8988T (cell line): ENCODE results near the gene FXYD2.
A peak's percentile ranks its signal among the peaks of the same experiment; 100 is the strongest.

Experiments used
- DNase-seq: peaks from one replicate; pipeline ENCODE4 v3.0.0; 2011

The FXYD2 gene

DNA sequence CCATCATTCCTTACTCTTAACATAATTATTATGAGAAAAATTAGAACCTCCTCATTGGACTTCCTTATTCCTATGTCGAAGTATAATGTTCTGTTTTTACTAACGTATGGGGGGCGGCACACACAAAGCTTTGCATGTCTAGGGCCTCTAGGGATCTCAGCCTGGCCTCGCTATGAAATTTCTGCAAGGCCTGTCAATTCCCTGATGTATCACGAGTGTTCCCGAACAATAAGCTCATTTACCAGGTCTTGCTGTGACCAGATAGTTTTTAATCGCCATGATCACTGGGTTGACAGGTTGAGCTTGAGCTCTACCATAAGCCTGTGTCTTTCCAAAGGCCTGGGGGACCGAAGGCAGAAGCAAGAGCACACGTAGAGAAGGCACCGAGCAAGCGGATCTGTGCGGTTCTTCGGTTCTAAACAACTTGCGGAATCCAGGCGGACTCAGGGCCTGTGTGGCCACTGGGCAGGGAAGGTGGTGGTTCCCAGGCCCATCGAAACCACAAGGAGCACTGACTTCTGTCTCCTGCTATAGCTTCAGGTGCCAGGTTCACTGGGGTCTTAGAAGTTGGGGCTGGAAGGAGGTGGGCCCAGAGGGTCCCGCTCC, 10.4 kb upstream of the FXYD2 start:
- DNase-seq = no peak

DNA sequence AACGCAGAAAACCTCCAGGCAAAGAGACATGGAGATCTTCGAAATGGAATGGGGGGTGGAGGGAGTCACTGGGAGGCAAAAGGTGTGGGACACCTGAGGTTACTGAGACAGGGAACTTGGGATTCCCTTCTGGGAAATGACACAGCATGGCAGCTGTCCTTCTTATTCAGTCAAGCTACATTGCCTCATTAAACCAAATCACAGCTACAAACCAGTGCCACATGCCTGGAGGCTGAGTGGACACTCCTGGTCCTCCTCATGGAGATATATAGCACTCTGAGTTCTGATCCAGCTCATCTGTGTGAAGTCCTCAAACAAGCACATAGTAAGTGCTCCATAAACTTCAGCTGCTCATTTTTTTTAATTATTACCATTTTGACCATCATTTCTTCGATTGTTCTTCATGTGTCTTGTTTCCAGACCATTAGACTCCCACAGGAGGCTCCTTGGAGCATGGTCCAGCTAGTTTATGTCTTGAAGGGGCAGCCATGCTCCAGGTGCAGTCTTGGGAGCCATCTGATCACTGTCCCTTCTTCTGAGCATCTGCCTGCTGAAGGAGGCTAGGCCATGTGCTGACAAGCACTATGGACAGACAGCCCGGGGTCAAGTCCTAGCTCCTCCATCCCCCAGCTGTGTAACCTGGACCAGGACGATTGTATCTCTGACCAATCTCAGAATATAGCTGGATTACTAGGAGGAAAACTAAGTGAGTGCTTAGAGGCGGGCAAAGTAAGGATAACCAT, 9.7 kb upstream of the FXYD2 start:
- no peak for DNase-seq

DNA sequence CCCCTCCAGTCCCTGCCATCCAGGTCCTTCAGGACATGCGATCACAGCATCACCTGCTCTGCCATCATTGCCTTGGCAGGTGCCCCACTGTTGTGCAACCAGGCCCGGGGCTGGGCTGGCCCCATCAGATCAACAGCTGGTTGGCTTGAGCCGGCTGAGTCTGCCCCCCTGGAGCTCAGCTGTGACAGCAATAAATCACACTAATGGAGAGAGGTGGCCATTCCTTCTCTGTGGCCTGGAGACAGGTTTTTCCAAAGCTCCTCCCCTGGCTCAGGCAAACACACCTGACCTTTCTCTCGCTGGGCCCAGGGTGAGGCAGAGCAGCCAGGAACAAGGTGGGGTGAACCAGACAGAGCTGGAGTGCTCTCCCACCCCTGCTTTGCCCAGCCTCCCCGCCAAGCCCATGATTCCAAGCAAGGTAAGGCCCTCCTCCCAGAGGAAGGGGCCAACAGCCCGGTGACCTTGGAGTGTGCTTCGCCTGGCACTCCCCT, 8.9 kb upstream of the FXYD2 start:
- DNase-seq = no peak

DNA sequence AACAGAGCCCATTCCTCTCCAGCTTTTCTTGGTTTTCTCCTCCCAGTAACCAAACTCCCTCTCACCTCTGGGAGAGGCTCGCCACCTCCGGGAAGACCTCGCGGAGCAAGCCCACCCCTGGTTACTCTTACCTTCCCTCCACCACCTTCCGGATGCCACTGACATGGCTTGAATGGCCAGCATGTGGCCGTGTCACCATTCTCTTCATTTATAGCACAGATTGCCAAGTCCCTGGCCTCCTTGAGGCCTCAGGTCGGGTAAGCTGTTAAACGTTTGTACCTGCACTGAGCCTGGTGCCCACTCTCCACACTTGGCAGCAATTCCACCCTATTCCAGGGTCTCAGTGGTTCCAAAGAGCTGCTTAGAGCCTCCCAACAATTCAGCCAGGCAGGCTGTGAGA, 8.0 kb upstream of the FXYD2 start:
- no peak for DNase-seq

DNA sequence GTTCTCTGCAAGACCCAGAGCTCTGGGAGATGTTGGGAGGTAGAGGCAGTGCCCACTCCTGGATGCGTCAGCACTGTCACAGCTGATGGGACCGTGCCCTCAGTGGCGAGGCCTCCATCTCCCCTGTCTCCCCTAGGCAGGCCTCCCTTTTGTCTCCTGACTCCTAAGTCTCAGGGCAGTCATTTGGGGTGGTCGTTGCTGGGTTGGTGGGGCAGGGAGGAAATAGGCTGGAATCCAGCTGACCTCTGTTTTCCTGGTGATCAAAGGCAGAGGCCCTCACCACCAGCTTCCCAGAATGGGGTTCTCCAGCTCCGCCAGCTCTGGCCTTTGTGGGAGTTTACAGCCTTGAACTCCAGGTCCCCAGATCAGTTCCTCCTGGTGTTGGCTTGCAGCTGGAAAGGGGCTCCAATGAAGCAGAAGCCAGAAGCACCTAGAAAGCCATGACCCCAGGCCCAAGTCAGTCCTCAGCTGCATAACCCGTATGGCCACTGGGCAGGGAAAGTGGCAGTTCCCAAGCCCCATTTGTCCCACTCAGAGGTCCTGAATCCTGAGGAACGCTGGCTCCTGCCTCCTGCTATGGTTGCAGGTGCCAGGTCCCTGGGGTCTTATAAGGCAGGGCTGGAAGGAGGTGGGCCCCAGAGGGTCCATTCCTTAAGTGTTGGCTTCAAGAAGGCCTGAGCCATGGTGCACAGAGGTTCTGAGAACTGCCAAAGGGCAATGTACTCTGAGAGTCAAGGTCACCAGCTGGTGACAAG, 7.3 kb upstream of the FXYD2 start:
- DNase-seq = no peak

DNA sequence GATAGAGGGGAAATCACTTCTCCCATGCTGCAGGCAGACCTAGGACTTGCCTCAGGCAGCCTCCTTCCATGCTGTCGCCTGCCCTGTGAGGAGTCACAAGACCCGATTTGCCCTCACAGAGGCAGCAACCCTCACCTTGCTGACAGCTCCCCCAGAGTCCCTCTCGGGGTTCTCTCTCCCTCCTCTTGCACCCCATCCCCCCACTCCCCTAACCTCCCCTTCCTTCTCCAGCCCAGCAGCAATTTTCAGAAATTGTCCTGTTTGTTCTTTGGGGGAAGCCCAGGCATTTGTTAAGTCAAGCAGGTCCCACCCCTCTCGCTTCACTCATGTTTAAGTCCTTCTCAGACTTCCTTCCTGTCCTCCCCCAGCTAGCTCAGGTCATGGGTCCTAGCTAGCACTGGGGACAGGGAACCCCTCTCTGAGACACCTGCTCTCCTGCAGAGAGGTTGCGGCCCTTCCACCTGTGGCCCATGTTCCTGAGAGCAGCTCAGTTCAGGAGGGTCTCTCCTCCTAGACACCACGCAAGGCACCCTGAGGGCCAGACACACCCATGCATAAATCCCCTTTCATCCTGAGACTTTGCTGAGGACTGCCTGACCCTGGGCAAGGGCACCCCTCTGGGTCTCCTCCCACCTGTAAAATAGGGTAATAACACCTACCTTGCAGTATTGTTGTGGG, 6.3 kb upstream of the FXYD2 start:
- no peak for DNase-seq

DNA sequence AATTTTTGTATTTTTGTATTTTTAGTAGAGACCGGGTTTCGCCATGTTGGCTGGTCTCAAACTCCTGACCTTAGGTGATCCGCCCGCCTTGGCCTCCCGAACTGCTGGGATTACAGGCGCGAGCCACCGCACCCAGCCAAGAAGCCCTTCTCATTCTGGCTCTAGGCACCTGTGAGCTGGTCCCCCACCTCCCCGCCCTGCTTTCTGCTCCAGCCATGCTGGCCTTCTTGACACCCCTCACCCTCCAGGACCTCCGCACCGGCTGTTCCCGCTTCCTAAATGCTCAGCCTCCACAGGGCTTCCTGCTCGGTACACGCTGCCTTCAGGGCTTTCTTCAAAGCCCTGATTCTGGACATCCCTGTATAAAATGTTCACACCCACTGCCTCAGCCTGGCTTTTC, 5.5 kb upstream of the FXYD2 start:
- DNase-seq = no peak

DNA sequence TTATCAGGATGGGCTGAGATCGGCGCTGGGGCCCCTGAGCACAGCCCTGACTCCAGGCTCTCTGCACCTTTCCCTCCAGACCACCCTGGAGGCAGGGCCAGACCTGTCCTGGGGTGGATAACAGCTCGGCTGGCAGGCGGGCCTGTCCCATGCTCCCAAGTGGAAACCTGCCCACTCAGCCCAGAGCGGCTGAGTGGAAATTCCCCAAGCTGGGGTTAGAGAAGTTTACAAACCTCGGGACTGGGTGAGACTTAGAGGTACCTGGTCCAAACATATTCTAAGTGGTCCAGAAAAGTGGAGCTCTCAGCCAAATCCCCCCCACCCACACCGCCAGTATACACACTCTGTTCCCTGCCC, 4.8 kb upstream of the FXYD2 start:
- no peak for DNase-seq

DNA sequence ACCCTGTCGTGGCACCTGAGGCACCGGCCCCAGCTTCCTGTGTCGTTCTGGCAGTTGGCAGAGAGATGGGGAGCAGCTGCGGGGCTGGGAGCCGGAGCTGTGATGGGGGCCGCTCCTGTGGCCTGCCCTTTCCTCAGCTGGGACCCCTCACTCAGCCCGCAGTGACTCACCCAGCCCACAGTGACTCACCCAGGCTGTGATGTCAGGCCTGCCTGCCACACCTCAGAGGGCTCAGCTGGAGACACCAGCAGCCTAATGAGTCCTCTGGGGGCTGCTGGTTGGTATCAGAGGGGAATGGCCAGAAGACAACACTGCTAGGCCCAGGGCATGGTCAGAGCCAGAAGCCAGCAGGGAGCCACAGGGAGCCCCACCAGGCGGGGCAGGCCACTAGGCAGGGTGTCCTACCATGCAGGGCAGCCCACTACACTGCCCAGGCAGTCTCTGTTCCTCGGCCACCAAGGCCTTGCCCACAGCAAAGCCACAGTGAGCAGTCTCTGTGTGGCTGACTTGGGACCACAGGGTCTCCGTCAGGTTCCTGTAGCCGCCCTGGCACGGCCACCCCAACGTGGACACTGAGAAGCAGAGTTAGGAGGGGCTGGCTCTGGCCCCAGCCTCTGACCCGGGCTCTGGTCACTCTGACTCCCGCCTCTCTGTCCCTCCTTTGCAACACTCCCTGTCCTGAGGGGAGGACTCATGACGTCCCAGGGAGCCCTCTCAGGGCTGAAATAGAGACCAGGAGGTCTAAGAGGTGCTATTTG, 4.2 kb upstream of the FXYD2 start:
- peak; percentile 68 for DNase-seq

DNA sequence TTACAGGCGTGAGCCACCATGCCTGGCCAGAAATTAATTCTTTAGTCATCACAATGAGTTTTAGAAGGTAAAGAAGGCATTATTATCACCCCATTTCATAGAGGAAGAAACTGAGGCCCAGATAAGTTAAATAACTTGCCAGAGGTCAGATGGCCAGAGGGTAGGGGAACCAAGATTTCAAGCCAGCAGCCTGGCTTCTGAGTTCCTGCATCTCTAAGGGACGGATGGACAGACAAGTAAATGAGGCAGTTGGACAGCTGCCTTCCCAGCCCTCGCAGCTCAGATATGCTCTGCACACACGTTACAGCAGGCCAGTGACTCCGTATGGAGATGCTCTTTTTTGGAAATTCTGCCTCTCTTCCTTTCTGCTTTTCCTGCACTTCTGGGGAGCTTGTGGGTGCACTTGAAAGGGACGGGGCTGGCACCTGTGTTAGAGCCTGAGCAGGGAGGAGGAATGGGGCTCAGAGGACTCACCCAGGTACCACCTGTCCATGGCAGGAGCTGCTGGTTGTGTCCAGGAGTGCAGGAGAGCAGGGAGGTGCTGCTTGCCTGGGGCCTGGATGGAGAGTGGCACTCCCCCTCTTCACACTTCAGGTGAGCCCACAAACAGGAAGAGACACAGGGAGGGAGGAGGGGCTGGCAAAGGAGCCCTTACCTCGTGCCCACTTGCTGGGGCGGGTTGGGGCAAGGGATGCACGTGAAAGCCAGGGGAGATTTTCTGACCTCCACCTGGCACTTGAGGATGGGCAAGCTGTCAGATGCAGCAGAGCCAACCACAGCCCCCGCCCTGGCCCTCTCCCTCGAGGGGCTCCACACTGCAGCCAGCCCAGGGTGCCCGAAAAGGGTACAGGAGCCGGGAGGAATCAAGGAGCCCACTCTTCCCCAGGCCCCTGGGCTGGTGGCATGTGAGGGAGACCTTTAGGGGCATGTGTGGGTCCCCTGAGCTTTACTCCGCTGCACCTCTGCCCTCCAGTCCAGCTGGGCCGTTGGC, 3.3 kb upstream of the FXYD2 start:
- no peak for DNase-seq

DNA sequence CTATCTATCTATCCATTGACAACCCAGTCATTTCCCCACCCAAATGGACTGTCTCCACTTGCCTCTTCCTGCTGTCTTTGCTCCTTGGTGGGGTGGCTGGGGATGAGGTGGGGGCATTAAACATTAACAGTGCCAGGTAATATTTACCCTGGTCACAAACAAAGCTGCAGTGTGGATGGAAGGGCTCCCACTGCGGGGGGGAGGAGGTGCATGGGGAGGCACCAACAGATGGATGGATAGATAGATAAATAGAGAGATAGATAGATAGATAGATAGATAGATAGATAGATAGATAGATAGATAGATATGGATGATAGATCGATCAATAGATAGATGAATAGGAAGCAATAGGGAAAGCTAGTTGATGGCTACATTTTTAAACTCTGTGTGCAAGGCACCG, 2.3 kb upstream of the FXYD2 start:
- no peak for DNase-seq

DNA sequence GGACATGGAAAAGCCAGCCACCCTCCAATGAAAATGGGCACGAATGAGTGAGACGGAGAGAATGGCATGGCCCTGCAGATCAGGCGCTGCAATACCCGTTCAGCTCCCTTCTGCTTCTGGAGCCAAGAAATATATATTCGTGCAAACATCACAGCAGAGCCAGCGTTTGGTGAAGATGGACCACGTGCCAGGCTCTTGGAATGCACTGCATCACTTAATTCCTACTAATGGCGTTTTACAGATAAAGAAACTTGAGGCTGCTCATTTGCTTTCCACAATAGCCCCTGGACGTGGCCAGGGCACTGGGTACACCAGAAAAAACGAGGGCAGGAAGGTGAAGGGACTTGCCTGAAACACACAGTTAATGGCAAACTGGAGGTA, 1.6 kb upstream of the FXYD2 start:
- DNase-seq = no peak

DNA sequence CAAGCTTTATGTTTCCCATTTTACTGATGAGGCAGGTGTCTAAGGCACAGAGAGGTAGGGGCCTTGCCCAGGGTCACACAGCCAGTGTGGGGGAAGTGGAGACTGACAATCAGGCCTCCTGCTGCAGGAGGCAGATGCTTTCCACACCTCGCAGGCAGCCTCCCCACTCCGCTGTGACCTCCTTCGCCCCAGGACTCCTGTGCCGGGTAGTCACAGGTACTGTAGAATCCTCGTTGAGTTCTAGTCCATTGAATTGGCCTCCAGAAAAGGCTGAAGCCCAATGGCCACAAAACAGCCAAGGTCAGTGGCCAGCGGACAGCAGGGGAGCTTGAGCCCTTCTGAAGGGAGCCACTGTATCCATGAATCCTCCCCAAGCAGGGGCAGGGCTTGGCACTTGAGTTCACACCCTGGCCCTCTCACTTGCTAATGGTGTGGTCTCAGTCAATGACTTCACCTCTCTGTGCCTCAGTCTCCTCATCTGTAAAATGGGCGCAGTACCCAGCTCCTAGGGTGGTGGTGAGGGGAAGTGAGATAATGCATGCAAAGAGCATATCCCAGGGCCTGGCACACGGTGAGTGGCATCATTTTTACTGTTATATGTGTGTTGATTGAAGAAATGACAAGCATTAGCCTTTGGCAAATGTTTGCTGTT, 1.1 kb upstream of the FXYD2 start:
- no peak for DNase-seq

DNA sequence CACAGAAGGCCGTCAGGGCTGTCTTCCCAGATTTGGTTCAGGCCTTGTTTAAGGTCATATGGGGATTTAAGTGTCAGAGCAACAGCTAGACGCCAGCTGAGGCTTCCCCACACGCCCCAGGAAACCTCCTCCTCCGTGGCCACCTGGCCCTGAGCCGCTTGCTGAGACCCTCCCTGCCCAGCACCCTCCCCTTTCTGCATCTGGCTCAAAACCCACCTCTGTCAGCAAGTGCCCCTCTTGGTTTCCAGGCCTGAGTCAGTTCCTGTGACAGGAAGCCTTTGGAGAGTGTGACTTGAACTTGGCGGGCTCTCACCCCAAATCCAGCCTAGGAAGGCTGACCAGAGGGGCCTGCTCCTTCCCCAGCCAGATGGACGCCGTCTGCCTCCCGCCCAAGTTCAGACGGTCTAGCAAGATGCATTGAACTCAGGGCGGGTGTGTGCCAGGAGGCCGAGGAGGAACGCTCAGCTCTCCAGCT, 561 bp downstream of the FXYD2 start:
- no peak for DNase-seq

DNA sequence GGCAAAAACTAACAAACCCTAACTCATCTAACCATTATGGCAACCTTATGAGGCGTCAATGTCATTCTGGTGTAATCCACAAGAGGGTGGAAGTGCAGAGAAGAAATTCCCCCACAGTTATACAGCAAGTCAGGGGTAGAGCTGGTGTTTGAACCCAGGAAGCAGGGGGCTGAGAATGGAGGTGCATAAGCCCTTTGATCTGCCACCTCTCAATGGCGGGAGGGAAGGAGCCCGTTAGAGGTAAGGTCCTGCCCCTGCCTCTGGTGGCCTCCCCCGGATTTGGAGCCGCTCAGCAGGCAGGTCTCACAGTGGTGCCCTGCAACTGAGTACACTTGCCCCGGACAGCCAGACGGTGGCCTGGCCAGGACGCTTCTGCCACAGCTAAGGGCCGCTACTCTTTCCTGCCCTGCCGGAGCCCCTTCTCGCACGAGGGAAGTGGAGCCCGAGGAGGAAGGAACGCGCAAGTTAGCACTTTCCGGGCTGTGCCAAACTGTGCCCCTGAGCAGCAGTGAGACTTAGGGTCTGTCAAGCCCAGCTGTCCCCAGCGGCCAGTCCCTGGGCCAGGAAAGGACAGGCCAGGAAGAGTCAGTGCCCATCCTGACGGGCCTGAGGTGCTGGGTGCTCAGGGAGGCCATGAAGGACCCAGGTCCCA, 1.1 kb downstream of the FXYD2 start:
- DNase-seq = no peak

DNA sequence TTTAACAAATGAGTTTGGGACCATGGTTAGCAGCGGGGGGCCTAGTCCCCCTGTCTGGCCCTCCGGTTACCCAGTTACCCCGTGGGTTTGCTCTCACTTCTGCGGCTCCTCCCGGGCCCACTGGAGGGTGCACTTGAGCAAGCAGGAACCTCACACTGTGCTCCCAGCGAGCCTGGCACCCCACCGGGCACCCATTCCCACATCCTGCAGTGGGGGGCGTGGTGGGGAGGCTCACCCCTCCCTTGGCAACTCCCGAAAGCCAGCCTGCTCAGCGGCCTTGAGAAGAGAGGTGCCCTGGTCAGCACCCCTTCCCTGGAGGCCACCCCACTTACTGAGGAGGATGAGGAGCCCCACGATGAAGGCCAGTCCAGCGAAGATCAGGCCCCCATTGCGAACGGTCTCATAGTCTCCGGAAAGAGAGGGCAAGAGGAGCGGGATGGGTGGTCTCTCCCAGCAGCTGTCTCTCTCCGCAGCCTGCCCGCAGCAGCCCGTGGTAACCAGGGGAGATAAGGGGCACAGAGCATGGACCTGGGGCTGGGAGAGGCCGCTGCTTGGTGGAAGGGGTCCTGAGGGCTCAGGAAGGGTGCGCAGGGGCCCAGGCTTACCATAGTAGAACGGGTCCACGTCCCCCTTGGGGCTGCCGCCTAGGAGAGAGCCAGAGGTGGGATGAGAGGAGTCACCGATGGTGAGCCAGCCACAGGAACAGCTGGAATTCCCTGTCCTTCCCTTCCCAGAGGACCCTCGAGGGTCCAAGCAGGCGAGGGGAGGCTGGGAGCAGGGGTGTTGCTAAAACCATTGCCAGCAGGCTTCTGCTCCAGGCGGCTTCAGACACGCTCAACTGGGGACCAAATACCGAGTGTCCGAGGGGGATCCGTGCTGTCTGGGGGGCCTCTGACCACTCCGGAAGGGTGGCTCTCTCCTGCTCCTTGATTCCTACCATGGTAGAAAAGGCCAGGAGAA, 2.2 kb downstream of the FXYD2 start:
- DNase-seq = peak; percentile 70

DNA sequence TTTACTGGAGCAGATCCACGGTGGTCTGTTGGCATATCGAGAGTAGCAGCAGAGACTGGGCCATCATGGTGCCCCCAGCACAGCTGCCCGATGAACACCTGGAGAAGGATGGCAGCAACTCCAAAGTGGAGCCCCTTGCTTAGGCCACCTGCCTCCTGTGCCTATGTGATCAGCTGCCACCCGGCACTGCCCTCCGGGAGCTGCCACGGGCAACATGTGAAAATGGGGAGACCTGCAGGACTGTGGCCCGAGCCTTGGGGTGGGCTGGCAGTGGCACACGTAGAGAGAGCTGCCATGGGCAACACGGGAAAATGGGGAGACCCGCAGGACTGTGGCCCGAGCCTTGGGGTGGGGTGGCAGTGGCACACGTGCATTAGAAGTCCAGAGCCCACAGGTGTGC, 3.1 kb downstream of the FXYD2 start:
- no peak for DNase-seq

DNA sequence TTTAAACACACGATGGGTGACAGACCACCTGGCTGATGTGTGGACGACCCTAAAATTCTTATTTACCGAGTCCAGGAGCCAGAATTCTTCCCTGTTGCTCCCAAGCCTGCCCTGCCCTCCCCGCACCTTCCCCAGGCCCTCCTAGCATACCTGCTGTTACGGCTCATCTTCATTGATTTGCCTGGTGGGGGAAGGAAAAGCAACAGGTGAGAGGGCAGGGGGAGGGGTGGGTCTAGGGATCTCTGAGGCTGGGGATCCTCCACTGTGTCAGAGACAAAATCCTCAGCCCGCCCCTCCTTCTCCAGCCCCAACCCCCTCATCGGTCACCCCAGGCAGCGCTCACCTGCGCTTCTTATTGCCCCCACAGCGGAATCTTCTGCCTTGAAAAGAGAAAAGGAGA, 4.0 kb downstream of the FXYD2 start:
- DNase-seq = no peak

DNA sequence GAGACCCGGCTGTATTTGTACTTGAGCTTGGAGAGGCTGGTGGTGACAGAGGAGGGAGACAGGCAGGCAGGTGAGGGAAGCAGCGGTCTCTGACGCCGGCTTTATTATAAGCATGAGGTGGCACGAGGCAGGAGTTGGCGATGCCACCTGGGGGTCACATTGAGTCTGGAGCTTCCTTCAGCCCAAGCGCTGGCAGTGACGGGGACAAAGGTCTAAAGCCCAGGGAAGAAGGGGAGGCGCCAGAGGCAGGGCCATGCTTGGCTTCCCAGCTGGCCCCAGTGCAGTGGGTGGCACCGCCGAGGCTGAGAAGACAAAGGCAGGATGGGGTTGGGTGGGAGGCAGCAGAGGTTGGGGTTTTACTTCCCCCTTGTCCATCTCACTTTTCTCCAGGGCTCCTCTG, 4.5 kb downstream of the FXYD2 start:
- DNase-seq = no peak
